ENCODE measurements around the gene SUSD2.
"Not testable (repeated sequence)": the region's sequence is repeated elsewhere in the genome, so short reads cannot be mapped to it uniquely, and the experiment has no call there.

SUSD2 gene

GRCh38 chr22:24205438-24206195 is 24.3 kb downstream of the SUSD2 start:
- no peaks in the 10 kb centered on the region for H3K4me1 ChIP-seq
- peaks cover 2% of the 10 kb centered on the region; the same call in 1 of the 2 replicates for H3K9me3 ChIP-seq
- no peaks in the 10 kb centered on the region for H3K27me3 ChIP-seq
- no peaks in the 10 kb centered on the region for H3K36me3 ChIP-seq
- no peak overlapping the region for H3K4me3 ChIP-seq (ENCODE audit: low read depth, low read length)
- DNase-seq: no peak
- TF ChIP-seq CTCF (IDR thresholded peaks at IDR 0.05; ENCODE audit: low read depth, low read length): no peak

GRCh38 chr22:24206460-24207263 is 25.4 kb downstream of the SUSD2 start:
- not testable (repeated sequence) for H3K27me3 ChIP-seq; H3K9me3 ChIP-seq; H3K4me1 ChIP-seq; H3K4me3 ChIP-seq (ENCODE audit: low read depth, low read length); H3K36me3 ChIP-seq; DNase-seq

GRCh38 chr22:24207264-24208011 is 26.2 kb downstream of the SUSD2 start:
- Histone ChIP-seq H3K36me3 (no peaks in the 10 kb centered on the region), H3K4me3 (ENCODE audit: low read depth, low read length) (no peak overlapping the region), H3K4me1 (no peaks in the 10 kb centered on the region), H3K27me3 (no peaks in the 10 kb centered on the region), H3K9me3 (0 out of 2 replicates have a peak, but pooled peaks cover 2% of the 10 kb centered on the region)
- no peak for DNase-seq
- TF ChIP-seq CTCF (IDR thresholded peaks at IDR 0.05; ENCODE audit: low read depth, low read length): no peak

- Histone ChIP-seq H3K36me3 (no peaks in the 10 kb centered on the region), H3K27me3 (no peaks in the 10 kb centered on the region), H3K4me1 (no peaks in the 10 kb centered on the region), H3K9me3 (0 out of 2 replicates have a peak, but pooled peaks cover 2% of the 10 kb centered on the region), H3K4me3 (ENCODE audit: low read depth, low read length) (no peak overlapping the region)
- no peak for TF ChIP-seq CTCF (IDR thresholded peaks at IDR 0.05; ENCODE audit: low read depth, low read length)
- no peak for DNase-seq
Observed at GRCh38 chr22:24208012-24208749, 26.9 kb downstream of the SUSD2 start.

- Histone ChIP-seq H3K4me3 (ENCODE audit: low read depth, low read length) (no peak overlapping the region), H3K4me1 (no peaks in the 10 kb centered on the region), H3K36me3 (no peaks in the 10 kb centered on the region), H3K9me3 (0 out of 2 replicates have a peak, but pooled peaks cover under 1% of the 10 kb centered on the region), H3K27me3 (no peaks in the 10 kb centered on the region)
- no peak for TF ChIP-seq CTCF (IDR thresholded peaks at IDR 0.05; ENCODE audit: low read depth, low read length)
- no peak for DNase-seq
Observed at GRCh38 chr22:24209016-24209415, 27.7 kb downstream of the SUSD2 start.

- no peak for TF ChIP-seq CTCF (IDR thresholded peaks at IDR 0.05; ENCODE audit: low read depth, low read length)
- Histone ChIP-seq H3K4me3 (ENCODE audit: low read depth, low read length) (no peak overlapping the region), H3K36me3 (no peaks in the 10 kb centered on the region), H3K9me3 (no peaks in the 10 kb centered on the region), H3K4me1 (no peaks in the 10 kb centered on the region), H3K27me3 (no peaks in the 10 kb centered on the region)
- DNase-seq: no peak
Observed at GRCh38 chr22:24209687-24210086, 28.4 kb downstream of the SUSD2 start.

GRCh38 chr22:24210409-24210808 is 29.1 kb downstream of the SUSD2 start:
- not testable (repeated sequence) for H3K4me1 ChIP-seq; DNase-seq; H3K36me3 ChIP-seq; H3K27me3 ChIP-seq; H3K4me3 ChIP-seq (ENCODE audit: low read depth, low read length); H3K9me3 ChIP-seq

GRCh38 chr22:24211716-24212115 is 30.4 kb downstream of the SUSD2 start:
- not testable (repeated sequence) for H3K36me3 ChIP-seq; H3K4me3 ChIP-seq (ENCODE audit: low read depth, low read length); DNase-seq; H3K4me1 ChIP-seq; H3K27me3 ChIP-seq; H3K9me3 ChIP-seq

GRCh38 chr22:24213111-24213510 is 31.8 kb downstream of the SUSD2 start:
- not testable (repeated sequence) for DNase-seq; H3K27me3 ChIP-seq; H3K9me3 ChIP-seq; H3K4me1 ChIP-seq; H3K4me3 ChIP-seq (ENCODE audit: low read depth, low read length); H3K36me3 ChIP-seq
